Measurements from ENCODE around the gene ADRA2B. TPM values are rescaled to one million over a fixed set of nuclear protein-coding genes. Genes with fewer than 3 reads are reported as not detected.
A peak's percentile ranks its signal among the peaks of the same experiment; 100 is the strongest.

The ADRA2B gene
- total RNA-seq, 6 experiments from 2014 or later = 1.7 to 8.1 (median 3.2) TPM

DNA sequence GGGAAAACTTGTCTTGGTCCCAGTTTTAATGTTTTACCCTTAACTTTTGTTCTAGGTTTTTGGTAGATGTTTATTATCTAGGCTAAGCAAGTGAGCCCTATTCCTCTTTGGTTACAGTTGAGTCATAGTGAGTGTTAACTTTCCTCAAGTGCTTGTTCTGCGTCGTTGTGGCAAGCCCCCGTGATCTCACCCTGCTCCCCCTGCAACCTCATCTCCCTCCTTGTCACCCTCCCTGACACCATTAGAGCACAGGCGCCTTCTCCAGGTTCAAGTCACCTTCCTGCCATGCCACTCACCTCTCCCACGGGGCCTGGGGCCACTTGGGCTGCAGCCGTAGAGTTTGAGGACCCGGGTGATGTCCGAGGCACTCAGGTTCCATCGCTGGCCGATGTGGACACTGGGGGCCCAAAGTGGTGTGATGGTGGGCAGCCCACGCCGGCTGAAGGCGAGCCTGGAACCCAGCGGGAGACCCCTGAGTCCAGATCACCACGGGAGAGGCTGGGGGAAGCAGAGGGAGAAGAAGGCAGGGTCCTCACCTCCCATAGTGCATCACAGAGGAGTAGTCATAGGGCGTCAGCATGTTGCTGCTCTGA lies 13.3 kb upstream of the ADRA2B start:
- no peaks in the 10 kb centered on the region for H3K4me1 ChIP-seq
- H3K9me3 ChIP-seq = no peaks in the 10 kb centered on the region
- intact Hi-C loops (cut with DNase I) = no loop called here
- ATAC-seq = no peak
- H3K4me3 ChIP-seq = no peak overlapping the region
- no peak overlapping the region for H3K27ac ChIP-seq
- no peaks in the 10 kb centered on the region for H3K36me3 ChIP-seq
- no peak for TF ChIP-seq CTCF (IDR thresholded peaks at IDR 0.05)
- DNase-seq = no peak
- no peaks in the 10 kb centered on the region for H3K27me3 ChIP-seq
- WGBS (ENCODE audit: insufficient coverage, low coverage, low lambda C conversion rate, missing lambda C conversion rate) = 73% methylated on average over 8 of the region's 16 CpGs

- 78% methylated on average over 6 of the region's 6 CpGs for WGBS (ENCODE audit: insufficient coverage, low coverage, low lambda C conversion rate, missing lambda C conversion rate)
- no peak overlapping the region for H3K27ac ChIP-seq
- no peak overlapping the region for H3K4me3 ChIP-seq
- TF ChIP-seq POLR2A (IDR thresholded peaks at IDR 0.05) = no peak
- no peak for TF ChIP-seq CTCF (IDR thresholded peaks at IDR 0.05)
- H3K9me3 ChIP-seq = no peaks in the 10 kb centered on the region
- ATAC-seq = no peak
- no peaks in the 10 kb centered on the region for H3K4me1 ChIP-seq
- intact Hi-C loops (cut with DNase I) = no loop called here
- H3K36me3 ChIP-seq = no peaks in the 10 kb centered on the region
- no peaks in the 10 kb centered on the region for H3K27me3 ChIP-seq
- no peak for DNase-seq
Observed at GRCh38 chr2:96128456-96128855, 12.1 kb upstream of the ADRA2B start.

GRCh38 chr2:96124406-96125265 lies 8.3 kb upstream of the ADRA2B start:
- H3K27ac ChIP-seq = no peak overlapping the region
- no peak for TF ChIP-seq CTCF (IDR thresholded peaks at IDR 0.05)
- no peak for TF ChIP-seq POLR2A (IDR thresholded peaks at IDR 0.05)
- ATAC-seq (peak in 1 of 4 donors; percentile 10), DNase-seq (no peak)
- no peaks in the 10 kb centered on the region for H3K4me1 ChIP-seq
- 90% methylated on average over 9 of the region's 14 CpGs for WGBS (ENCODE audit: insufficient coverage, low coverage, low lambda C conversion rate, missing lambda C conversion rate)
- intact Hi-C loops (cut with DNase I) = no loop called here
- H3K27me3 ChIP-seq = no peaks in the 10 kb centered on the region
- H3K36me3 ChIP-seq = no peaks in the 10 kb centered on the region
- H3K9me3 ChIP-seq = no peaks in the 10 kb centered on the region
- no peak overlapping the region for H3K4me3 ChIP-seq

- Histone ChIP-seq H3K4me3 (no peak overlapping the region), H3K36me3 (no peaks in the 10 kb centered on the region), H3K4me1 (no peaks in the 10 kb centered on the region), H3K27me3 (no peaks in the 10 kb centered on the region), H3K27ac (no peak overlapping the region), H3K9me3 (no peaks in the 10 kb centered on the region)
- TF ChIP-seq POLR2A (IDR thresholded peaks at IDR 0.05) (no peak), CTCF (IDR thresholded peaks at IDR 0.05) (no peak)
- ATAC-seq (no peak), DNase-seq (no peak)
- 100% methylated on average over 2 of the region's 11 CpGs for WGBS (ENCODE audit: insufficient coverage, low coverage, low lambda C conversion rate, missing lambda C conversion rate)
- intact Hi-C loops (cut with DNase I) = no loop called here
Observed at GRCh38 chr2:96123936-96124335, 7.6 kb upstream of the ADRA2B start.
